PC-9 (cell line): ENCODE data around the gene MADD. TPM values are rescaled to one million over a fixed set of nuclear protein-coding genes. Genes with fewer than 3 reads are reported as not detected.

Source experiments
- BruUV-seq: library from RNA; stranded (reverse); fragments of 400-500 nt; replicated peaks from 2 replicates; lab custom pipeline; 2021; lab: Mats Ljungman, UMichigan
- CTCF ChIA-PET: fragments of 300-600 bp; sonication (Branson Sonifier 250); formaldehyde crosslinking; loops from one replicate; lab custom pipeline; 2022; ENCODE audit warnings: antibody characterized with exemption; lab: Charles Lee
- POLR2A ChIA-PET: fragments of 300-600 bp; sonication (Branson Sonifier 250); formaldehyde crosslinking; loops from one replicate; lab custom pipeline; 2022; ENCODE audit warnings: antibody characterized with exemption; ENCODE audit not compliant: unreplicated experiment; lab: Charles Lee
- DNase-seq, 2 experiments: peaks; one replicate each; pipeline versions ENCODE4 v3.0.0 to v3.0.0-alpha.2; 2015 to 2022; ENCODE audit warnings: mixed read lengths in 1 of 2
- H2AFZ ChIP-seq: fragments of 200-600 bp; sonication (generic); 2 replicates; pipeline ENCODE4 v1.8.1; 2017; ENCODE audit warnings: antibody characterized with exemption
- H3F3A ChIP-seq: fragments of 200-600 bp; sonication (generic); 2 replicates; pipeline ENCODE4 v1.8.1; 2017; ENCODE audit warnings: antibody characterized with exemption, mild to moderate bottlenecking, low read depth; ENCODE audit not compliant: insufficient read depth
- H3K27ac ChIP-seq: fragments of 200-600 bp; sonication (generic); 2 replicates; pipeline ENCODE4 v1.6.1; 2016; ENCODE audit warnings: mixed run types
- H3K27me3 ChIP-seq: fragments of 200-600 bp; sonication (generic); 2 replicates; pipeline ENCODE4 v1.6.1; 2016; ENCODE audit warnings: low read depth, mixed run types; ENCODE audit not compliant: insufficient read depth
- H3K36me3 ChIP-seq: fragments of 200-600 bp; sonication (generic); 2 replicates; pipeline ENCODE4 v1.6.1; 2016; ENCODE audit warnings: low read depth, mixed run types
- H3K4me1 ChIP-seq: fragments of 200-600 bp; sonication (generic); replicated peaks from 2 replicates; pipeline ENCODE4 v1.6.1; 2016; ENCODE audit warnings: mixed run types; ENCODE audit not compliant: insufficient read depth
- H3K4me2 ChIP-seq: fragments of 200-600 bp; sonication (generic); 2 replicates; pipeline ENCODE4 v1.6.1; 2017; ENCODE audit warnings: mixed run types
- H3K4me3 ChIP-seq: fragments of 200-600 bp; sonication (generic); 2 replicates; pipeline ENCODE4 v1.6.1; 2016; ENCODE audit warnings: mixed run types
- H3K79me2 ChIP-seq: fragments of 200-600 bp; sonication (generic); 2 replicates; pipeline ENCODE4 v1.6.1; 2017; ENCODE audit warnings: low read depth, mixed run types
- H3K9me2 ChIP-seq: fragments of 200-600 bp; sonication (generic); 2 replicates; pipeline ENCODE4 v1.8.1; 2017; ENCODE audit warnings: mild to moderate bottlenecking; ENCODE audit not compliant: insufficient read depth
- H3K9me3 ChIP-seq: fragments of 200-600 bp; sonication (generic); 2 replicates; pipeline ENCODE4 v1.8.1; 2016; ENCODE audit warnings: low read depth; ENCODE audit not compliant: insufficient read depth
- H4K20me1 ChIP-seq: fragments of 200-600 bp; sonication (generic); 2 replicates; pipeline ENCODE4 v1.8.1; 2017; ENCODE audit not compliant: insufficient read depth
- CTCF ChIP-seq: fragments of 200-600 bp; sonication (generic); conservative IDR thresholded peaks from 2 replicates; pipeline ENCODE4 v1.6.1; 2017; ENCODE audit warnings: mixed run types, antibody characterized with exemption, mild to moderate bottlenecking, moderate library complexity
- EZH2 ChIP-seq: fragments of 200-600 bp; sonication (generic); IDR thresholded peaks from 2 replicates; pipeline ENCODE4 v1.8.0; 2017; ENCODE audit warnings: antibody characterized with exemption, low read depth
- intact Hi-C: fragments of 100-400 bp; cut with micrococcal nuclease; formaldehyde crosslinking; loops from one replicate; pipeline ENCODE4 v1.10.0; 2022; ENCODE audit not compliant: unreplicated experiment
- total RNA-seq: library from RNA; stranded (reverse); gene quantifications from 2 replicates; pipeline ENCODE4 v1.2.3, GENCODE V29; 2021

Gene MADD
- total RNA-seq, 1 experiment from 2014 or later, result 65.9 TPM

GRCh38 chr11:47338396-47339241 lies 68.7 kb downstream of the MADD start:
- Histone ChIP-seq H3K4me1 (no peaks in the 10 kb centered on the region), H3K27ac (no peak overlapping the region), H3K79me2 (no peaks in the 10 kb centered on the region), H3K27me3 (no peaks in the 10 kb centered on the region), H3K4me3 (no peak overlapping the region), H4K20me1 (no peaks in the 10 kb centered on the region), H3K9me3 (no peaks in the 10 kb centered on the region), H3K36me3 (no peaks in the 10 kb centered on the region), H3K4me2 (no peak overlapping the region), H3K9me2 (no peaks in the 10 kb centered on the region), H3F3A (no peaks in the 10 kb centered on the region), H2AFZ (no peak overlapping the region)
- ChIA-PET CTCF (interaction anchor here (0.5 kb wide), 1 partner anchor 83 kb away, joined by 3 read pairs; no protein-coding TSS in a partner anchor), POLR2A (no interaction called here)
- no peak for DNase-seq
- TF ChIP-seq EZH2 (no peak), CTCF (no peak)
- no TSS peak for BruUV-seq
- intact Hi-C loops, result no loop called here

GRCh38 chr11:47340010-47340409 lies 70.1 kb downstream of the MADD start:
- peaks cover 8% of the 10 kb centered on the region; the same call in 1 of the 2 replicates for H3K27me3 ChIP-seq
- H3K79me2 ChIP-seq, result no peaks in the 10 kb centered on the region
- H3K4me2 ChIP-seq, result no peak overlapping the region
- H3K4me1 ChIP-seq, result no peaks in the 10 kb centered on the region
- no peak overlapping the region for H3K4me3 ChIP-seq
- TF ChIP-seq EZH2 (no peak), CTCF (no peak)
- intact Hi-C loops, result no loop called here
- BruUV-seq, result no TSS peak
- H3K9me3 ChIP-seq, result no peaks in the 10 kb centered on the region
- H2AFZ ChIP-seq, result no peak overlapping the region
- DNase-seq, result no peak
- H3K36me3 ChIP-seq, result no peaks in the 10 kb centered on the region
- CTCF ChIA-PET, result no interaction called here
- H3K27ac ChIP-seq, result no peak overlapping the region
- POLR2A ChIA-PET, result no interaction called here
- no peaks in the 10 kb centered on the region for H3K9me2 ChIP-seq
- no peaks in the 10 kb centered on the region for H3F3A ChIP-seq
- H4K20me1 ChIP-seq, result no peaks in the 10 kb centered on the region

GRCh38 chr11:47340980-47341775 lies 71.2 kb downstream of the MADD start:
- H3K4me3 ChIP-seq, result no peak overlapping the region
- no TSS peak for BruUV-seq
- no peak for TF ChIP-seq CTCF
- no peak for TF ChIP-seq EZH2
- CTCF ChIA-PET, result interaction anchor here (0.6 to 1.0 kb wide), 2 partner anchors 188 to 391 kb away, joined by 3 to 5 read pairs; no protein-coding TSS in a partner anchor
- no peaks in the 10 kb centered on the region for H3K79me2 ChIP-seq
- no peaks in the 10 kb centered on the region for H3K9me3 ChIP-seq
- H3K27ac ChIP-seq, result no peak overlapping the region
- H3K9me2 ChIP-seq, result no peaks in the 10 kb centered on the region
- intact Hi-C loops, result no loop called here
- H4K20me1 ChIP-seq, result no peaks in the 10 kb centered on the region
- no peak overlapping the region for H2AFZ ChIP-seq
- DNase-seq, result no peak
- no peaks in the 10 kb centered on the region for H3K36me3 ChIP-seq
- no peaks in the 10 kb centered on the region for H3F3A ChIP-seq
- peaks cover 19% of the 10 kb centered on the region; the same call in 1 of the 2 replicates for H3K27me3 ChIP-seq
- no peaks in the 10 kb centered on the region for H3K4me1 ChIP-seq
- POLR2A ChIA-PET, result no interaction called here
- H3K4me2 ChIP-seq, result no peak overlapping the region
